Measurements from ENCODE around the gene OTC. TPM values are rescaled to one million over a fixed set of nuclear protein-coding genes. Genes with fewer than 3 reads are reported as not detected.

OTC gene
- total RNA-seq, 2 donors from 2014 or later = not detected

DNA sequence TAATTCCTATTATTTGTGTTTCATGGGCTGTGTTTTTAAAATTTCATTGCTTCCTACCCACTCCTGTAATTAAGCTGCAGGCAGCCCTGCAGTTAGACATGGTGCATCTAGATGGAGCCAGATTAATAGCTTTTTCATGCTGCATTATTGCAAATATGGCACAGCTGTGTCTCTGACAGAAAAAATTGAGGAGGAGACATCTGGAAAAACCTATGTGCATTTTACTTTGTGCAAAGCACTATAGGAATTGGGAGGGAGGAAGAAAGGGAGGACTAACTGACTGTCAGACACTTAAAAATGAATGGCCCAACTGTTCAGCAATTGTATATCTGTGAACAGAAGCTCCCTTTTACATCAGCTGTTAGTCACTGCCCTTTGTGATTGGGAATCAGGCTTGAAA lies 17.0 kb upstream of the OTC start:
- Mint-ChIP-seq H3K4me3 (no peak overlapping the region), H3K27me3 (no peaks in the 10 kb centered on the region), H3K36me3 (ENCODE audit: low read depth) (no peaks in the 10 kb centered on the region), H3K4me1 (no peaks in the 10 kb centered on the region), H3K27ac (no peak overlapping the region)
- ATAC-seq = no peak
- no peak for DNase-seq
- H3K9me3 ChIP-seq (ENCODE audit: control insufficient read depth, low read length, poor library complexity, severe bottlenecking) = no peaks in the 10 kb centered on the region

DNA sequence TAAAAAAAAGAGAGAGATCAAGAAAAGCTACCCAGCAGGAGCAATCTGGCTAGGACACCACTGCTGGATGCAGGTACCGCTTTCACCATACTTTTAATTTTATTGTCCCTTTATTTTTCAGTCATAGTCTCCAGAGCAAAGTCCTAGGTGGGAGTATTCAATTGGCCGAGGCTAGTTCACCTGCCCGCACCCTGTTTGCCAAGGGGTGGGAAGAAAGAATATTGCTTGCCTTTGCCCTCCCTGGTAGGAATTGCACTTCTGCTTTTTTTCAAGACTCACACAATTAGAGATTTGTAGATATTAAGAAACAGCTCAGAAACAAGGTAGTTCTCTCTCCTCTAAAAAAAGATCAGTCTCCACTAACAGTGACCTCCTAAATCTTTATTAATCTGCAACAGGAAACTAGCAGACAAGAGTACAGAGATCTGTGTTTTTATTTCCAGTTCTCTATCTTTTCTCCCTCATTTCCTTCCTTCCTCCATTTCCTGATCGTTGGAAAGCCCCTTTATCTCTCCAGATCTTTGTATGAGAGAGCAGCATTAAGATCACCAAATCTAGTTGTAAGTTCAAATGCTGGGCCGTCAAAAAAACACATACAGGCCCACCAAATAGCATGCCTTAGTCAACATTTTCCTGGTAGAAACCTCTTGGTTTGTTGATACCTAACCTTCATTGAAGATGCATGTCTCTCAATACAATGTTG lies 15.7 kb upstream of the OTC start:
- no peaks in the 10 kb centered on the region for H3K36me3 Mint-ChIP-seq (ENCODE audit: low read depth)
- H3K27me3 Mint-ChIP-seq = no peaks in the 10 kb centered on the region
- DNase-seq (no peak), ATAC-seq (no peak)
- no peak overlapping the region for H3K4me3 Mint-ChIP-seq
- H3K4me1 Mint-ChIP-seq = no peaks in the 10 kb centered on the region
- H3K27ac Mint-ChIP-seq = no peak overlapping the region
- no peaks in the 10 kb centered on the region for H3K9me3 ChIP-seq (ENCODE audit: control insufficient read depth, low read length, poor library complexity, severe bottlenecking)

DNA sequence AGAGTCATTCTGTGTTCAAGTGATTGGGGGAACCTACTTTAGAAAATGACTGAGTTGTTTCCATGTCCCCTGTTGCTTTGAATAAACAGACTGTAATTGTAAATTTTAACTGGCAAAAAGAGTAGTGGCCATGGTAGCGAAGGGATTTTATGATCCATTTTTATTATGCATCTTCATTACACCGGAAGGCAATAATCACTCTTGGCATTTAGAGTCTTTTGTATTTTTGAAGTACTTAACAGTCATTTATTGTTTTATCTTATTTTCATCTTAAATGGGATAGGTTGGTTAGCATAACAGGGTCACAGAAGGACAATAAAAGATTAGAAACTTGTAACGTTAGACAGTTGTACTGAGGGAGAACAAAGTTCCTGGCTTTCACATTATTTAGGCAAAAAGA lies 11.0 kb upstream of the OTC start:
- Mint-ChIP-seq H3K27ac (no peak overlapping the region), H3K36me3 (ENCODE audit: low read depth) (no peaks in the 10 kb centered on the region), H3K4me1 (no peaks in the 10 kb centered on the region), H3K27me3 (no peaks in the 10 kb centered on the region), H3K4me3 (no peak overlapping the region)
- no peak for ATAC-seq
- no peak for DNase-seq
- H3K9me3 ChIP-seq (ENCODE audit: control insufficient read depth, low read length, poor library complexity, severe bottlenecking) = no peaks in the 10 kb centered on the region

DNA sequence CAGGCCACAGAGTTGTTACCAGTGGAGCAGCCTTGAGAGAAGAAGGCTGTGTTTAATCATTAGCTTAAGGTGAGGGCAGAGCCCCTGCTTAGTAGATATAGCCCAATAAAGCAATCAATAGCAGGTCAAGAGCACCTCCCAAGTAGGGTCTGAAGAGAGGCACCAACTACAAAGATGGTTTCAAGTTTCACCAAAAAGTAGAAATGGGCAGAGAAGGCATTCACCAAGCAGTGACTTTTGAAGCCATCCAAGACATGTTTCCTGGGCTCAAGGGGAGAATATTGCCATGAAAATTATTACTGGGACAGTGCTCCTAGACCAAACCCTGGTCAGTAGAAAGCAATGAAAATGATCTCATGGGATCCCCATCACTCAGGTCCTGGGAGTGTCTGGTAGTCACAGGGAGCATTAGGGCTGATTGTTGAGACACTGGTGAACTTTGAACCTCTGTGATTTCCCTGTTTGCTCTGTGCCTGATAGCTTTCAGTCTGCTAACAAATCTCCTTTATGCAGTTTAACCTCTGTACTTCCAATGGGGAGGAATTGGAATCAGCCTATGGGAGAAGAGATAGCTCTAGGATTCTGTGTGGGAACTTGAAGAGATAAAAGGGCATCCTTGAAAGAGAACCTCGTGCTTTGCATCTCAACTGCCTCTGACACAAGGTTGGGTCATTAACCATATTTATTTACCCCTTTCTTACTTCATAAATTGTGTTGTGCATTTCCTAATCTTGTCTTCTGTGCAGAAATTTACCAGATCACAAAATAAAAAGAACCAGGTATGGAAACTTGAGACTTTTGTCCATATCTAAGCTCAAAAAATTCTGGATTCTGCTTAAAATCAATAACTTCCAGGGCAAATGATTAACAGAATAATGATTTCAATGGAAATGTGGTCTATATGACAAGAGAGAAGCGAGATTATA lies 9.3 kb upstream of the OTC start:
- no peak overlapping the region for H3K27ac Mint-ChIP-seq
- H3K27me3 Mint-ChIP-seq = no peaks in the 10 kb centered on the region

DNA sequence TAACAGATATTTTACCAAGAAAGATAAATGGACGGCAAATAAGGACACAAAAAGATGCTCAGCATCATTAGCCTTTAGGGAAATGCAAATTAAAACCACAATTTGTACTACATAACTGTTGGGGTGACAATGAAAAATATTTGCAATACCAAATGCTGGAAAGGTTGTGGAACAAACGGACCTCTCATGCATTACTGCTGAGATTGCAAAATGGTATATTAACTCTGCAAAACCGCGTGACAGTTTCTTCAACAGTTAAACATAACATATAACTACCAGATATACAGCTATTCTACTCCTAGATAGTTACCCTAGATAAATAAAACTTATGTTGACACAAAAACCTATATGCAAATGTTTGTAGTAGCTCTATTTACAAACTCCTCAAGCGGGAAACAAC lies 6.3 kb upstream of the OTC start:
- Mint-ChIP-seq H3K27me3 (peaks cover 2% of the 10 kb centered on the region), H3K4me1 (no peaks in the 10 kb centered on the region), H3K36me3 (ENCODE audit: low read depth) (no peaks in the 10 kb centered on the region), H3K27ac (no peak overlapping the region), H3K4me3 (no peak overlapping the region)
- ATAC-seq (no peak), DNase-seq (no peak)
- no peaks in the 10 kb centered on the region for H3K9me3 ChIP-seq (ENCODE audit: control insufficient read depth, low read length, poor library complexity, severe bottlenecking)

More for the DNA sequence above, 9.3 kb upstream of the OTC start:
- no peak for DNase-seq
- H3K9me3 ChIP-seq (ENCODE audit: control insufficient read depth, low read length, poor library complexity, severe bottlenecking) = no peaks in the 10 kb centered on the region
- no peak overlapping the region for H3K4me3 Mint-ChIP-seq
- no peaks in the 10 kb centered on the region for H3K36me3 Mint-ChIP-seq (ENCODE audit: low read depth)
- ATAC-seq = no peak
- H3K4me1 Mint-ChIP-seq = no peaks in the 10 kb centered on the region

DNA sequence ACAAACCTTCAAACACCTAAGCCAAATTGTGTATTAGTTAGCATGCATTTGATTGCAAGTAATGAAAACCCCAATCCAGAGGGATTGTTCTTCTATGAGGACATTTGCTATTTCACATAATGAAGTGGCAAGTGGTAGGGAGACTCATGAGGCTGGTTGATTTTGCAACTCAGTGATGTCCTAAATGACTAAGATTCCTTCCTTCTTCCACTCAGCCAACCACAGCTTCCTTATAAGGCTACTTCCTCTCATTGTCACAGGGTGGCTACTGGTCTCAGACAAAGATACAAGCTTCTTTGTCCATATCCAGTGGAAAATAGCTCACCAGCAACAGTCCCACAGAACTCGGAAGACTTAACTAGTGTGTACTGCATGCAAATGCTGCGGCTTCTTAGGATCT lies 5.3 kb upstream of the OTC start:
- no peak overlapping the region for H3K4me3 Mint-ChIP-seq
- no peak overlapping the region for H3K27ac Mint-ChIP-seq
- H3K9me3 ChIP-seq (ENCODE audit: control insufficient read depth, low read length, poor library complexity, severe bottlenecking) = no peaks in the 10 kb centered on the region
- DNase-seq = no peak
- no peaks in the 10 kb centered on the region for H3K36me3 Mint-ChIP-seq (ENCODE audit: low read depth)
- ATAC-seq = no peak
- no peaks in the 10 kb centered on the region for H3K4me1 Mint-ChIP-seq
- peaks cover 6% of the 10 kb centered on the region for H3K27me3 Mint-ChIP-seq

DNA sequence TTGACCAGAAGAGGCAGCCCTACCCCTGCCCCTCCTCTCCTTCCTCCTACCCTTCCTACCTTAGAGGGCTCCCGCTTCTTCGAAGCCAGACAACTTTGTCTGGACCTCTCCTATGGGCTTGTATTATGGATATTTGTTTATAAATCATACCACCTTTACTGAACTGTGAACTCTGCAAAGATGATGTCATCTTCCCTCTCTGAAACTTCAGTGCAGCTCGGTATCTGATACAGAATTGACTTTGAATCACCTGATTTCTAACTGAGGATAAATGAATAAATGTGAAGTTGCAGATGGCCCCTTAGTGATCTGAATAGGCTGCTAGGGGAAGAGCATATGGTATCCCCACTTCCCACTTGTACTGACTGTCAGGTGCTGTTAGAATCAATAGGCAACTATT lies 1.1 kb upstream of the OTC start:
- Mint-ChIP-seq H3K4me3 (no peak overlapping the region), H3K36me3 (ENCODE audit: low read depth) (no peaks in the 10 kb centered on the region), H3K27ac (no peak overlapping the region), H3K27me3 (peaks cover 6% of the 10 kb centered on the region), H3K4me1 (no peaks in the 10 kb centered on the region)
- no peaks in the 10 kb centered on the region for H3K9me3 ChIP-seq (ENCODE audit: control insufficient read depth, low read length, poor library complexity, severe bottlenecking)
- ATAC-seq (no peak), DNase-seq (no peak)

DNA sequence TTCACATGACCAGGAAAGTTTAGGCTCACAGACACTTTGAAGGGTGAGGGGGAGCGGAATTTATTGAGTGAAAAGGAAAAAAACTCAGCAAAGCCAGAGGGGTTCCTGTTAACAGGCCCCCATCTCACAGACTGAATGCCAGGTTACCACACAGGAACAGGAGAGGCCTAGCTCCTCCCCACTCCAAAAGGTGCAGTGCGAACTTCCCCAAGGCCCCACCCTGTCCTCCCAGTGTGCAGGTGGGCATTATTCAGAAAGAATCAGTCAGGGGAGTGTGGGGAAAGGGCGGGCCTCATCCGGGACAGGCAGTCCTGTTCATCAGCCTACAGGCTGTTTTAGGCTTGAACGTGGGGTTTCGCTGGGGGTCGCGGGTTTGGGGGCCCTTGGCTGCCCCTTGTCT lies 4.0 kb downstream of the OTC start:
- Mint-ChIP-seq H3K4me1 (no peaks in the 10 kb centered on the region), H3K27ac (no peak overlapping the region), H3K4me3 (no peak overlapping the region), H3K27me3 (peaks cover 2% of the 10 kb centered on the region), H3K36me3 (ENCODE audit: low read depth) (no peaks in the 10 kb centered on the region)
- DNase-seq (no peak), ATAC-seq (no peak)
- no peaks in the 10 kb centered on the region for H3K9me3 ChIP-seq (ENCODE audit: control insufficient read depth, low read length, poor library complexity, severe bottlenecking)

DNA sequence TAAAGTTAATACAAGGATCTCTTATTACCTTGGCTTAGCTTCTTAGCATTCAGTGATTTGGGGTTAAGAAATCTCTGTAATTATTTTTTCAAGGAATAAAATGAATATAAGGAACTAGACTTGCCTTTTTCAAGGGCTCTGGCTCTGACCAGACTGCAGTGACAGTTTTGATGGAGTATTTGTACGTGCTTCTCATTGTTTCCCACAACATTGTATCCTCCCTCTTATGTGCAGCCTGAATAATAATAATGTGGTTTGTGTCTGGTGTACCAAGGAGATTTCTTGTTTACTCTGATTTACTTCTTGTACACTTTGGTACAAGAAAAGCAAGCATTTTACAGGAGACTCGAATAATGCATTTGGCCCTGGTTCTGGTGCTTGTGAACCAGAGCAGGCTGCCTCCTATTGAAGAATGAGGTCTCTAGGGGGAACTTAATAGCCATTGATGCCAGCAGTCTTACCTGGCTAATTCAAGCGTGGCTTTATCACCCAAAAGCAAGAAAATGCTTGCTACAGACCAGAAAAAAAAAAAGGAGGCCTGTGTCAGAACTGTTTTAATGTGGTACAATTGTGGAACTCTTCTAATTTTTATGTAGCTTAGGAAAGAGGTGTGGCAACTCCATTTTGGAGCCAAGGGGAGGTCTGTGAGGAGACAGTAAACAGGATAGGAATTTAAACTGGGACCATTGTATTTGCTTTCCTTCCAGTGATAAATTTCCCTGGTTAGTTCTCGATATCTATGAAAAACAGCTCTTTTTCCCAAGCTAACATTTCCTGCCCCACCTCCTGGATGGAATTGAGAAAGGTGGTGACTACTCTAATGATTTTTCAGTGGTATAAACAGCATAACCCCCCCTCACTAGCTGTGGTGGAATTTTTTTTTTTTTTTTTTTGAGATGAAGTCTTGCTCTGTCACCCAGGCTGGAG lies 5.6 kb downstream of the OTC start:
- DNase-seq (no peak), ATAC-seq (no peak)
- Mint-ChIP-seq H3K4me1 (peaks cover 2% of the 10 kb centered on the region), H3K27me3 (no peaks in the 10 kb centered on the region), H3K27ac (no peak overlapping the region), H3K36me3 (ENCODE audit: low read depth) (no peaks in the 10 kb centered on the region), H3K4me3 (no peak overlapping the region)
- H3K9me3 ChIP-seq (ENCODE audit: control insufficient read depth, low read length, poor library complexity, severe bottlenecking) = no peaks in the 10 kb centered on the region

DNA sequence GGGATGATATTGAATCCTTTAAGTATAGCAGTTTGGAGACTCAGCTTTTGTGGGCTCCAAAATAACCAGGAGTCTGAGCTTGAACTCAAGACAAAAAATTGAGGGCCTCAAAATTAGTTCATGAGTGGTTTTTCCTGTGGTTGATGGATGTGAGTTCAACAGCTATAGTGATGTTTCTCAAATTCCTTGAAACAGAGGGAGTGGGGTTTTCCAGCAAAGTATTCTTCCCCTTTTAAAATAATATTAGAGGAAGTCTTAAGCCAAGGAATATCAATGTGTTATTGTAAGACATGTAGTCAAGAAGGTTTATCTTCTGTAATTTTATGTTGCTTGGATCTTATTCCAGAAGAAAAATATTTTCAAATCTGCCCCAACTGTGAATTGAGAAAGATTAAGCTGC lies 10.6 kb downstream of the OTC start:
- Mint-ChIP-seq H3K27ac (no peak overlapping the region), H3K4me1 (peaks cover 2% of the 10 kb centered on the region), H3K36me3 (ENCODE audit: low read depth) (no peaks in the 10 kb centered on the region), H3K4me3 (no peak overlapping the region), H3K27me3 (no peaks in the 10 kb centered on the region)
- no peak for DNase-seq
- no peaks in the 10 kb centered on the region for H3K9me3 ChIP-seq (ENCODE audit: control insufficient read depth, low read length, poor library complexity, severe bottlenecking)
- ATAC-seq = no peak

DNA sequence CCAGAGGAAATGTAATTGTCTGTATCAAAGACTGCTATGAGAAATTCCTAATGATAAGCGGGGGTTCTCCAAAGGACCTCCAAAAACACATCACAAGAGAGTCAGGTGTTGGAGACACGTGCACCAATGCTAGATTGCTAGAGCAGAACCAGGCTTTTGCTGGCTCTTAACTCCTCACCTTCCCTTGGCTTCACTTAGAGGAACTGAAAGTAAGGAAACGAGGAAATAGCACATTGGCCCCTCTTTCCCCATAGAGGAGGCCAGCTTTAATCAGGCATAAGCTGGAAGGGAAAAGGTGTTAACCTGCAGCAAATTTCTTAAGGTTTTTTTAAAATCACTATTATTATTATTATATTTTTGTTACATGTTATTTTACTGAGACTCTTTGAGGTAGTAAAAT lies 13.6 kb downstream of the OTC start:
- ATAC-seq (no peak), DNase-seq (no peak)
- Mint-ChIP-seq H3K36me3 (ENCODE audit: low read depth) (no peaks in the 10 kb centered on the region), H3K27me3 (no peaks in the 10 kb centered on the region), H3K27ac (no peak overlapping the region), H3K4me1 (peaks cover 2% of the 10 kb centered on the region), H3K4me3 (no peak overlapping the region)
- no peaks in the 10 kb centered on the region for H3K9me3 ChIP-seq (ENCODE audit: control insufficient read depth, low read length, poor library complexity, severe bottlenecking)

DNA sequence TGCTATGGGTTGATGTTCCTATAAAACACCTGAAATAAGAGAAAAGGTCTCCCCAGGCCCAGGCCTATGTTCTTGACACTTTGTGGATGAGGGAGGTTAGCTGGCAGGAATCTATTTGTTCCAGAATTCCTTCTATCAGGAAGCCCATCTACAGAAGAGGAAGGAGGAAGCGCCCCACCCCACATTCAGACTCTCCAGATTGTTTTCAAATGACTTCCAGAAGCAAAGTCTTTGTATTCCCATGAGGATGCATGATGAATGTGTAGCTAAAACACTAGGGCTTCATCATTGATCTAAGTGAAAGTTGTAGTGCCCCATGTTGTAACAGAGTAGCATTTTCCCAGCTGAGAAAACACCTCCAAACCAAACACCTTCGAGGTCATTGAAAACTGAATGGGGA lies 16.4 kb downstream of the OTC start:
- ATAC-seq (no peak), DNase-seq (no peak)
- Mint-ChIP-seq H3K27me3 (peaks cover 6% of the 10 kb centered on the region), H3K36me3 (ENCODE audit: low read depth) (no peaks in the 10 kb centered on the region), H3K27ac (no peak overlapping the region), H3K4me3 (no peak overlapping the region), H3K4me1 (no peaks in the 10 kb centered on the region)
- no peaks in the 10 kb centered on the region for H3K9me3 ChIP-seq (ENCODE audit: control insufficient read depth, low read length, poor library complexity, severe bottlenecking)

DNA sequence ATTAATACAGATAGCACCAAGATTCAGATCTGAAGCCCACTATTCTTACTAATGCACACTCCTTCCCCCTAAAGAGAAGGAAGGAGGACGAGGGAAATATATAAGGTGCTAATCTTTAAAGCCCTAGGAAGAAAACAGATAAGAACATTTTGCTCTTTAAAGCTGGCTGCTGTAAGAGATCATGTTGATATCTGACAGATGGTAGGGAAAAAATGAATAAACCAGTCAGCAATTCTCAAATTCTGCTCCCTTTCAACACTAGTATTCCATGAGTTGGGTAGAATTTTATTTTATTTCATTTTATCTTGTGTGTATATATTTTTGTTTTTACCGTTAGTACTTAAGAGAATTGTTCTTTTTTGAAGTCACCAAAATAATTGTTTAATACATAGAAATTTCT lies 19.2 kb downstream of the OTC start:
- DNase-seq (no peak), ATAC-seq (no peak)
- Mint-ChIP-seq H3K27me3 (peaks cover 6% of the 10 kb centered on the region), H3K4me1 (no peaks in the 10 kb centered on the region), H3K36me3 (ENCODE audit: low read depth) (no peaks in the 10 kb centered on the region), H3K4me3 (no peak overlapping the region), H3K27ac (no peak overlapping the region)
- H3K9me3 ChIP-seq (ENCODE audit: control insufficient read depth, low read length, poor library complexity, severe bottlenecking) = no peaks in the 10 kb centered on the region

Measured in T-helper 17 cell (primary cell).